ENCODE data around the gene DLG5.

The DLG5 gene

DNA sequence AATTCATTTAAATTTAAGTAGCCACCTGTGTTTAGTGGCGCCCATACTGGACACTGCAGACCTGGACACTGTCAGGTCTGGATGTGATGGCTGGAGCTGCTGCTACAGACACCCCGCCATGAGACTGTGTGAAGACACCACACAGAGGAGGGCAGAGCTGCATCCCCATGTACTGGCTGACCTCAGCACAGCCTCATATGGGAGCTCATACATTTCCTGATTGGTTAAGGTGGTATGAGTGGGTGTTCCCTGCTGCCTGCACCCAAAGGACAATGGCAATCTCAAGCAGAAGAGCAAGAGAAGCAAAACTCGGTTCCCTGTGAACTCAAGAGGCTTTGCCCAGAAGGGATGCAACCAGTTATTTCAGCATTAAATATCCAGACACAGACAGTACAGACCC is 60.0 kb downstream of the DLG5 start:
- Histone ChIP-seq H3K36me3 (ENCODE audit: insufficient read depth, low read length) (peaks cover 19% of the 10 kb centered on the region), H3K4me3 (ENCODE audit: low read depth in 1 of 2, low read length in 2 of 2) (no peak overlapping the region), H3K4me1 (ENCODE audit: insufficient read depth, low read length) (no peaks in the 10 kb centered on the region), H3K9me3 (ENCODE audit: insufficient read depth, low read length, severe bottlenecking) (no peaks in the 10 kb centered on the region), H3K27ac (ENCODE audit: low read length) (no peak overlapping the region), H2AFZ (ENCODE audit: low read depth, low read length) (no peak overlapping the region), H3K9ac (ENCODE audit: low read depth, low read length) (no peak overlapping the region), H3K79me2 (ENCODE audit: insufficient read depth, low read length) (no peaks in the 10 kb centered on the region), H3K4me2 (ENCODE audit: insufficient read depth, low read length) (no peak overlapping the region), H3K27me3 (ENCODE audit: insufficient read depth, low read length, poor library complexity) (no peaks in the 10 kb centered on the region), H4K20me1 (ENCODE audit: insufficient read depth, low read length) (peaks cover 6% of the 10 kb centered on the region; the same call in 1 of the 2 replicates)
- TF ChIP-seq, protein P1, sequence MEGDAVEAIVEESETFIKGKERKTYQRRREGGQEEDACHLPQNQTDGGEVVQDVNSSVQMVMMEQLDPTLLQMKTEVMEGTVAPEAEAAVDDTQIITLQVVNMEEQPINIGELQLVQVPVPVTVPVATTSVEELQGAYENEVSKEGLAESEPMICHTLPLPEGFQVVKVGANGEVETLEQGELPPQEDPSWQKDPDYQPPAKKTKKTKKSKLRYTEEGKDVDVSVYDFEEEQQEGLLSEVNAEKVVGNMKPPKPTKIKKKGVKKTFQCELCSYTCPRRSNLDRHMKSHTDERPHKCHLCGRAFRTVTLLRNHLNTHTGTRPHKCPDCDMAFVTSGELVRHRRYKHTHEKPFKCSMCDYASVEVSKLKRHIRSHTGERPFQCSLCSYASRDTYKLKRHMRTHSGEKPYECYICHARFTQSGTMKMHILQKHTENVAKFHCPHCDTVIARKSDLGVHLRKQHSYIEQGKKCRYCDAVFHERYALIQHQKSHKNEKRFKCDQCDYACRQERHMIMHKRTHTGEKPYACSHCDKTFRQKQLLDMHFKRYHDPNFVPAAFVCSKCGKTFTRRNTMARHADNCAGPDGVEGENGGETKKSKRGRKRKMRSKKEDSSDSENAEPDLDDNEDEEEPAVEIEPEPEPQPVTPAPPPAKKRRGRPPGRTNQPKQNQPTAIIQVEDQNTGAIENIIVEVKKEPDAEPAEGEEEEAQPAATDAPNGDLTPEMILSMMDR (IDR thresholded peaks at IDR 0.05; ENCODE audit: borderline replicate concordance, extremely low read depth, low read length, poor library complexity, severe bottlenecking) = no peak
- no peak for TF ChIP-seq EZH2 (IDR thresholded peaks at IDR 0.05; ENCODE audit: borderline replicate concordance, low read depth, low read length, severe bottlenecking)
- ATAC-seq (ENCODE audit: insufficient read depth, low read depth) (no peak), DNase-seq (no peak)

DNA sequence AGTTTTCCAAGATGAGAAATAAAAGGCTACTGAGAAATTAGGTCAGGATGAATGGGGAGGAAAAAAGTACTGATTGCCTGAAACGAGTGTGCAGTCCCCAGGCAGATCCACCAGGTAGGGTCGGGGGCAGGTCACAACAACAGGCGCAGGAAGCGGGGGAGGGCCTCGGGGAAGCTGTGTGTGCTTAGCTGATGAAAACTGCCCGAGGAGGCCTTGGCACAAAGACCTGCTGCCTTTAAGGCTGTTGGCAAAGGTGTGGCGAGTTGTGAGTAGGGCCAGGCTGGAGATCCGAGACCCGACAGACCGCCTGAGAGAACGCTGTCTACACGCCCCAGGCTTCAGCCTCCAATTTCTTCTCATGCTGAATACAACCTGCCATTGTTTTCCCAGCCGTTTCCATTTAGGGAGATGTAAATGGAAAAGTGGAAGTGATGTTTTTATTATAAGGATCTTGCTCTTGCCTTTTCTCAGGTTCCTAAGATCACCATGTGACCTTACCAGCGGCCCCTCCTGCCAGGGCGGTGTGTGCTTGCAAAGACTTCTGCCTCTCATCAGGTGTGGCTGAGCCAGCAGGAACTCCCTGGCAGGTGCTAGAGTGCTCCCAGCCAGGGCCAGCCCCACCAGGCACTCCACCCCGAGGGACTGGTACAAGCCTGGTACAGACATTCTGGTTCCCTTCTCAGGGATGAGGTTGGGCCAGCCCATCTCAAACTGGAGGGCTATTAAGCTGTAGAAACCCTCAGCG is 60.8 kb downstream of the DLG5 start:
- Histone ChIP-seq H3K4me2 (ENCODE audit: insufficient read depth, low read length) (no peak overlapping the region), H3K4me1 (ENCODE audit: insufficient read depth, low read length) (no peaks in the 10 kb centered on the region), H3K79me2 (ENCODE audit: insufficient read depth, low read length) (no peaks in the 10 kb centered on the region), H3K9me3 (ENCODE audit: insufficient read depth, low read length, severe bottlenecking) (no peaks in the 10 kb centered on the region), H4K20me1 (ENCODE audit: insufficient read depth, low read length) (peaks cover 6% of the 10 kb centered on the region; the same call in 1 of the 2 replicates), H2AFZ (ENCODE audit: low read depth, low read length) (no peak overlapping the region), H3K36me3 (ENCODE audit: insufficient read depth, low read length) (peaks cover 19% of the 10 kb centered on the region), H3K27ac (ENCODE audit: low read length) (no peak overlapping the region), H3K9ac (ENCODE audit: low read depth, low read length) (no peak overlapping the region), H3K4me3 (ENCODE audit: low read depth in 1 of 2, low read length in 2 of 2) (no peak overlapping the region), H3K27me3 (ENCODE audit: insufficient read depth, low read length, poor library complexity) (no peaks in the 10 kb centered on the region)
- ATAC-seq (ENCODE audit: insufficient read depth, low read depth) = no peak
- no peak for DNase-seq
- no peak for TF ChIP-seq EZH2 (IDR thresholded peaks at IDR 0.05; ENCODE audit: borderline replicate concordance, low read depth, low read length, severe bottlenecking)
- TF ChIP-seq, protein P1 (IDR thresholded peaks at IDR 0.05; ENCODE audit: borderline replicate concordance, extremely low read depth, low read length, poor library complexity, severe bottlenecking) = no peak

DNA sequence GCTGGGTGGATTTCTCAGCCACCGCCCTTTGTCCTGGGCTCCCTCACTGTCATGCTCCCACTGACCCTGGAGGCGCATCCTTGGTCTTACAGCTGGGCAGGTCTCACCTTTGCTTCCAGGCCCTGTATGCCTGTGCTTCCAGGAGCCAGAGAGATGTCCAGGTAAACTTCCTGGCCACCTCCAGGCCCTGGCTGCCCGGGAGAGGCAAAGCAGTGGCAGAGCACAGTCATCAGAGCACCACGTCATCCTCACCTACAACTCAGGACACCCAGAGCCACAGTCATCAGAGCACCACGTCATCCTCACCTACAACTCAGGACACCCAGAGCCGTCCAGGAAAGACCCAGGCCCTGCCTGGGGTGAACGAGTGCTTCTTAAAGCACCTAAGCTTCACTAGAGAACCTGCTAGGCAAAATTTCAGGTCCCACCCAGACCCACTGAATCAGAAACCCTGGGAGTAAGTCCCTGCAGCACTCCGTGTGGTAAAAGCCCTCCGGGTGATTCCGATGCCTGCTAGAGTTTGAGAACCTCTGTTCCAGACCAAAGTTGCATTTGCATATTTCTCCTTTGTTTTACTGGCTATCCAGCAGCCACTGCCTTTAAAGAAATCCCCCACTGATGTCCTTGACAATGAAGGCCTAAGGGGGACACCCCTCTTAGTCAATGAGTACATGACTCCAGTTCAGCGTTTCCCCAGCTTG is 62.3 kb downstream of the DLG5 start:
- no peaks in the 10 kb centered on the region for H3K27me3 ChIP-seq (ENCODE audit: insufficient read depth, low read length, poor library complexity)
- TF ChIP-seq, protein P1 (IDR thresholded peaks at IDR 0.05; ENCODE audit: borderline replicate concordance, extremely low read depth, low read length, poor library complexity, severe bottlenecking) = no peak
- H3K36me3 ChIP-seq (ENCODE audit: insufficient read depth, low read length) = peaks cover 27% of the 10 kb centered on the region
- no peak overlapping the region for H3K27ac ChIP-seq (ENCODE audit: low read length)
- no peak overlapping the region for H3K4me2 ChIP-seq (ENCODE audit: insufficient read depth, low read length)
- no peaks in the 10 kb centered on the region for H3K4me1 ChIP-seq (ENCODE audit: insufficient read depth, low read length)
- H2AFZ ChIP-seq (ENCODE audit: low read depth, low read length) = no peak overlapping the region
- peaks cover 6% of the 10 kb centered on the region; the same call in 1 of the 2 replicates for H4K20me1 ChIP-seq (ENCODE audit: insufficient read depth, low read length)
- H3K4me3 ChIP-seq (ENCODE audit: low read depth in 1 of 2, low read length in 2 of 2) = no peak overlapping the region
- no peaks in the 10 kb centered on the region for H3K9me3 ChIP-seq (ENCODE audit: insufficient read depth, low read length, severe bottlenecking)
- H3K79me2 ChIP-seq (ENCODE audit: insufficient read depth, low read length) = no peaks in the 10 kb centered on the region
- ATAC-seq (ENCODE audit: insufficient read depth, low read depth) = no peak
- no peak overlapping the region for H3K9ac ChIP-seq (ENCODE audit: low read depth, low read length)
- no peak for DNase-seq
